Activated CD8-positive, alpha-beta memory T cell treated with anti-CD3 and anti-CD28 coated beads, Interleukin-2, amount 50 U/mL, for 4 hours (primary cell): Measurements from ENCODE around the gene IFI44.
A peak's percentile ranks its signal among the peaks of the same experiment; 100 is the strongest.

Experiments
- DNase-seq: peaks from one replicate; pipeline ENCODE4 v3.0.0-alpha.2; 2020

IFI44 gene, protein sequence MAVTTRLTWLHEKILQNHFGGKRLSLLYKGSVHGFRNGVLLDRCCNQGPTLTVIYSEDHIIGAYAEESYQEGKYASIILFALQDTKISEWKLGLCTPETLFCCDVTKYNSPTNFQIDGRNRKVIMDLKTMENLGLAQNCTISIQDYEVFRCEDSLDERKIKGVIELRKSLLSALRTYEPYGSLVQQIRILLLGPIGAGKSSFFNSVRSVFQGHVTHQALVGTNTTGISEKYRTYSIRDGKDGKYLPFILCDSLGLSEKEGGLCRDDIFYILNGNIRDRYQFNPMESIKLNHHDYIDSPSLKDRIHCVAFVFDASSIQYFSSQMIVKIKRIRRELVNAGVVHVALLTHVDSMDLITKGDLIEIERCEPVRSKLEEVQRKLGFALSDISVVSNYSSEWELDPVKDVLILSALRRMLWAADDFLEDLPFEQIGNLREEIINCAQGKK

DNA sequence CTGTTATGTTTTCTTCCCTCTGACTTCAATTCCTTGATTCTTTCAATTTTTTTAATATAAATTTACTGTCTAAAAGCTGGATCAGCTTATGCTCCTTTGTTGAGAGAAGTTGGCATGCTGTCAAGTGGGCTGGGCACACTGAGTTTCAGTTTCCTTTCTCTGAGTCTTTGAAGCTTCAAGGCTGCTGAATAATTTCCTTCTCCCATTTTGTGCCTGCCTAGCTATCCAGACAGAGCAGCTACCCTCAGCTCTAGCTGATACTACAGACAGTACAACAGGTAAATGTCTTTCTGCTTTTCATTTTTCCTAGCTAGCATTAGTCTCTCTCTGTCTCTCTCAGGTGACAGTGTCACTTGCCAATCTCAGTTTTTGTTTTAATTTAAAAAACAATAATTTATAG lies at the start of gene IFI44:
Gene IFI44 (plus strand): TSS at position 204 of the 400 bp plus-strand sequence. CDS start 365 bp downstream, outside the sequence.
- peak; percentile 71 for DNase-seq

DNA sequence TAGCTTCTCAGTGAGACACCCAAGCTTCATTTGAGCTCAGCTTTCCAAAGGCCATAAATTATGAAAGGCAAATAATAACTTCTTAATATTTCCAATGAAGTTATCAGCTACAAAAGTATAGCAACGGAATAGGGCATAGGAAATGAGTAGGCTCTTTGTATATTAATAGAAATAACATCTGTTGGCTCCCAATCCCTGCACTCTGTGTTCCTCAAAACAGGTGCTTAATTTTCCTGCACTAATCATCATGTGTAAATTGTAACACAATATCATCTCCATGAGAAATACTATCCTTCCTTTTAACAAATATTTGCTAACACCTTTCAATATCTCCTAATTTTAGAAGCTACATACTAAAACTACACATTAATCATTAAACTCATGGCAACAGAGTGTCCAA lies 48.6 kb upstream of the IFI44 start:
- DNase-seq, result no peak

DNA sequence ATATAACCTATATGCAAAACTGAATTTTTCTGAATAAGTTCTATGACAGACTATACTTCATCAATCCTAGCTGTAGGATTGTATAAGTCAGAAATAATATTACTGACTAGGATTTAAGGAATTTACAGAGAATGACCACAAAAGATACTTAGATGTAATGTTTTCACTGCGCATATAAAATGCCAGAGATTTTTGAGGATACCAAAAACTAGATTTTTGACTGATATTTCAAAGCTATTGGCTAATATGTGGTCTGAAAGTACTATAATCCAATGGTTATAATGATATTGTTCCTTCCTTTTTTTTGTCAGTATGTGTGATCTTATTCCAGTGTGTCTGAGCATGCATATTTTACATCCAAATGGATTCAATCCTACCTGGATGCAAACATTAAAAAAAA lies 46.4 kb upstream of the IFI44 start:
- no peak for DNase-seq

DNA sequence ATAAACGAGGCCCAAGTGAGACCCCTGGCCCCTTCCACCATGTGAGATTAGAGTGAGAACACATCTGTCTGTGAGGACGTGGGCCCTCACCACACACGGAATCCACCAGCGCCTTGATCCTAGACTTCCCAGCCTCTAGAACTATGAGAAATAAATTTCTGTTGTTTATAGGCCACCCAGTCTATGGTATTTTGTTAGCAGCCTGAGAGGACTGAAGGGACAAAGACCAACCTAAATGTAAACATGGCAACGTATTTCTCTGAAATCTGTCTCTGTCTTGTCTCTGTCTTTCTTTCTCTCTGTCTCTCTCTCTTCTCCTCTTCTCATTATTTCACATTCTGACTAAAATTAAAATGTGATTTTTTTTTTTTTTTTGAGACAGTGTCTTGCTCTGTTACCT lies 45.0 kb upstream of the IFI44 start:
- no peak for DNase-seq

DNA sequence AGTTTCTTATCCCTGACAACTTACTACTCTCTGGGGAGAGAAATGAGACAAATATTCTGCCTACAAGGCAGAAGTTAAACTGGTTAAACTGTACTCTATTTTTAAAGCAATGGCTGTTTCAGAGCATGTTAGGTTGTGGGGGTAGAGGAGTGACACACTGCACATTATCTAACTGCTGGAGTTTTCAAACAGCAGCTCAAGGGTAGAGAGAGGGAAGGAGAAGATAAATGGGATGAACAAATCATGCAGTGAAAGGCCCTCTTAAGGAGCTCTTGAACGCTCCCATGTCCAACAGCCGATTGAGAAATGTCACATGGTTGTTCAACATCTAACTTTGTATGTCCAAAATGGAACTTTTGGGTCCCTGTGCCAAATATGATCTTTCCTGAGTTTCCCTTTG lies 43.4 kb upstream of the IFI44 start:
- no peak for DNase-seq

DNA sequence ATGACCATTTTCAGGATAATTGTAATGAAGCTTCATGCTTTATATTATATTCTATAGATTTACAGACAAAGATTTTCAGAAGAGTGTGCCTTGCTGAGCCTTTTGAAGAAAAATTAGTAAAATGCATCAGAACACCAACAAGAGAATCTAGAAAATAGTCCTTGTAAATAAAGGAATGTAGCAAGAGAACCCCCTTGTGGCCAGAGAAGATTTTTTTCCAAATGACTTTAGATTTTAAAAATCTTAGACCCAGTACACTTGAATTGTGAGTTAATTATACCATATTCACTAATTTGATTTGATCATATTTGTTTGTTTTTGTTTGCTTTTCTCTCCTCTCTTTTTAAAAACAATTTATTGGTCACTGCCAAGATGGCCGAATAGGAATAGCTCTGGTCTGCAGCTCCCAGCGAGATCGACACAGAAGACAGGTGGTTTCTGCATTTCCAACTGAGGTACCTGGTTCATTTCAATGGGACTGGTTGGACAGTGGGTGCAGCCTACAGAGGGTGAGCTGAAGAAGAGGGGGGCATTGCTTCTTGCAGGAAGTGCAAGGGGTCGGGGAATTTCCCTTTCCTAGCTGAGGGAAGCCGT lies 42.2 kb upstream of the IFI44 start:
- no peak for DNase-seq

DNA sequence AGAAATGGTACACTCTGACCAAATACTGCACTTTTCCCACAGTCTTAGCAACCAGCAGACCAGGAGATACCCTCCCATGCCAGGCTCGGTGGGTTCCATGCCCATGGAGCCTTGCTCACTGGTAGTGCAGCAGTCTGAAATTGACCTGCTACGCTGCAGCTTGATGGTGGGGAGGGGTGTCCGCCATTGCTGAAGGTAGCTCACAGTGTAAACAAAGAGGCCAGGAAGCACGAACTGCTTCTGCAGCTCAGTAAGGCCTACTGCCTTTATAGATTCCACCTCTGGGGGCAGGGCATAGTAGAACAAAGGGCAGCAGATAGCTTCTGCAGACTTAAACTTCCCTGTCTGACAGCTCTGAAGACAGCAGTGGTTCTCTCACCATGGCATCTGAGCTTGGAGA lies 41.7 kb upstream of the IFI44 start:
- no peak for DNase-seq

DNA sequence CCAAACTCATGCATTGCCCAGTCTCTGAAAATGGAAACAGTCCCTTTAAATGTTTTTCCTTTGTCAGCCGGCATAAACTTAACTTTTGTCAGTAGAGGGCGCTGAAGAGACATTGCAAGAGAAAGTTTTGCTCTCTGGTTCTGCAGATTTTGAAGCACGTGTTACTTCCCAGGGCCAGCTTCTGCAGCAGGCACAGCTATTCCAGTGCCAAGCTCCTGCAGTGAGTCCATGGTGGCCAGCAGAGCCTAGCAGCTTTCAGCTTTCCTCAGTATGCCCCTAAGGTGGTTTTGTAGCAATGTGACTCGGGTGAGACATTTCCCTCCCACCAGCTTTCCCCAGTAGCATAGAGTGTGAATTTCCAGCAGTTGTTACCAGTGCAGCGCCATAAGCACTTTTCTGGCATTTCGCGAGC lies 32.0 kb upstream of the IFI44 start:
- DNase-seq, result peak; percentile 28

DNA sequence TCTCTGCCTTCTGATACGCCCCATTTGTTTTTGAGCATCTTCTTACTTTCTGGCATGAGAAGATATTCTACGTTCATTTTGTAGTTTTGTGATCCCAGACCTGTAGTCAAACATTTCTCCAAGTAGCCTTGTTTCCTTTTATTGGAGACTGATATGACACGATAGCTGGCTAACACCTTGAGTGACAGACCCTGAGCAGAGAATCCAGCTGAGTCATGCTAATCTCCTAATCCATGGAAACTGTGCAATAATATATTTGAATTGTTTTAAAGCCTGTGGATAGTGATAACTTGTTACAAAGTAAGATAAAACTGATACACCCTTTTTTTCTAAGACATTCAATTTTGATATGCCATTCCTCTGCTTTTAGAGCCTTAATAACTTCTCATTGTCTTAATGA lies 30.6 kb upstream of the IFI44 start:
- DNase-seq, result no peak

DNA sequence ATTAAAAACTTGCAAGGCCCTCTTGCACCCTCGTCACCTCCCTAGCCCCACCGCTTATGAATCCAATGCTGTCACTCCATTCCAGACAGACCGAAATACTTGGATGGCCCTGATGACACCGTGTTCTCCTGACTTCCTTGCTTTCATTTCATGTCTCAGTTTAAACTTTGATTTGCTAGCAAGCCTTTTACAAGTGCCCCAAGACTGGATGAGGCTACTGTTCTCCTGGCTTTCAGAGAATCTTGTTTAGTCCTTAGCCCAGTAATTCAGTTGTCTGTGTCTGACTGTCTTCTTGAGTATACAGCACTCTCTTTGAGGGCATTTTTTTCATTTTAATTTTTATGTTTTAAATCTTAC lies 30.2 kb upstream of the IFI44 start:
- no peak for DNase-seq

DNA sequence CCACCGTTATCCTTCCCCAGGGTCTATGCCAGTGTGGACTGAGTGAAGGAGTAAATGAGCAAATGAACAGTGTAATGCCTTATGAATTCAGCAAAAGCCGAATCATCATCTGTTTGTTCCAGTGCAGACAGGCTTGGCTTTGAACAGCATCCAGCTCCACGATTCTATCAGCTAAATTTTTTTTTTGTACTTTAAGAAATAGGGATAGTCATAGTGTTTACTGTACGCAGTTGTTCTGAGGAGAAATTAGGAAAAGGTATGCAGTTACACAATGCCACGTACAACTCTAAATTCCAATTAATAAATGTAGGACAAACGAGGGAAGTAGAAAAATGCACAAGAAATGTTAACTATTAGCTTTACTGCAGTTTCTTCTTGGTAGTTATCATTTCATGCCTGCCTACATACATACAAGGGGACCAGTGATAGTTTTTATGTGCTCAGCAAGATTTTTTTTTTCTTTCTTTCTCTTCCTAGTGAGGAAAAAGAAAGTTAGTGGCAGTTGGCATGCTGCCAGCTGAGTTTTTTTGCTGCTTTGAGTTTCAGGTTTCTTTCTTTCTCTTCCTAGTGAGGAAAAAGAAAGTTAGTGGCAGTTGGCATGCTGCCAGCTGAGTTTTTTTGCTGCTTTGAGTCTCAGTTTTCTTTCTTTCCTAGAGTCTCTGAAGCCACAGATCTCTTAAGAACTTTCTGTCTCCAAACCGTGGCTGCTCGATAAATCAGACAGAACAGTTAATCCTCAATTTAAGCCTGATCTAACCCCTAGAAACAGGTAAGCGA lies 29.6 kb upstream of the IFI44 start, which contains the start of gene IFI44L:
Gene IFI44L (plus strand): TSS at position 646 of the 777 bp plus-strand sequence. CDS start 7,468 bp downstream, outside the sequence.
- peak; percentile 61 for DNase-seq

DNA sequence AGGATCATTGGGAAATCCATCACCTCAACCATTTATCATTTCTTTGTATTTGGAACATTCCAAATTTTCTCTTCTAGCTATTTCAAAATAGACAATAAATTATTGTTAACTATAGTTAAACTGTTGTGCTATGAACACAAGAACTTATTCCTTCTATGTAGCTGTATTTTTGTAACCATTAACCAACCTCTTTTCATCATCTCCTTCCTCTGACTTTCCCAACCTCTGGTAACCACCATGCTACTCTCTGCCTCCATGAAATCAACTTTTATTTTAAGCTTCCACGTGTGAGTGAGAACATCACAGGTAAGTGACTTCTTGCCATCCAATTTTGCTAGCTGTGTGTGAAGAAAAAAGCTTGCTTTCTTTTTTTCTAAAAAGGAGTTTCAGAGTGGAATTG lies 29.0 kb upstream of the IFI44 start:
- no peak for DNase-seq

DNA sequence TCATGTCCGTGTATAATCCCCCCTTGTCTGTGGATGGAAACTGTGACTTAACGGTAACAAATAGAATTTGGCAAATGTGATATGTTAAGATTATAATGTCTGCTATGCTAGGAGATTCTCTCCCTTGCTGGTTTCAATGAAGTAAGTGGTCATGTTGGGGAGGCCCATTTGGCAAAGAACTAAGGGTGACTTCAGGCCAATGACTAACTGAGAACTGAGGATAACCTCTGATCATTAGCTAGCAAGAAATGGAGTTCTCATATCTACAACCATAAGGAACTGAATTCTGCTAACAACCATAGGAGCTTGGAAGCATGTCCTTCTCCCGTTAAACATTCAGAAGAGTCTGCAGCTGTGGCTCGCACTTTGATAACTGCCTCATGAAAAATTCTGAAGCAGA lies 27.1 kb upstream of the IFI44 start:
- DNase-seq, result no peak

DNA sequence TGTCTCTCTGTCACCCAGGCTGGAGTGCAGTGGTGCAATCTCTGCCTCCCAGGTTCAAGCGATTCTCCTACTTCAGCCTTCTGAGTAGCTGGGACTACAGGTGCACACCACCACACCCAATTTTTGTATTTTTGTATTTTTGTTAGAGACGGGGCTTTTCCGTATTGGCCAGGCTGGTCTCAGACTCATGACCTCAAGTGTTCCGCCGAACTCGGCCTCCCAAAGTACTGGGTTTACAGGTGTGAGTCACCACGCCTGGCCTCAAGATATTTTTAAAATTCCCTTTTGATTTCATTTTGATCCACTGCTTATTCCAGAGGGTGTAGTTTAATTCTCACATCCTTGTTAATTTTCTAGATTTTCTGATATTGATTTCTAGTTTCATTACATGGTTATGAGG lies 25.6 kb upstream of the IFI44 start:
- DNase-seq, result no peak

DNA sequence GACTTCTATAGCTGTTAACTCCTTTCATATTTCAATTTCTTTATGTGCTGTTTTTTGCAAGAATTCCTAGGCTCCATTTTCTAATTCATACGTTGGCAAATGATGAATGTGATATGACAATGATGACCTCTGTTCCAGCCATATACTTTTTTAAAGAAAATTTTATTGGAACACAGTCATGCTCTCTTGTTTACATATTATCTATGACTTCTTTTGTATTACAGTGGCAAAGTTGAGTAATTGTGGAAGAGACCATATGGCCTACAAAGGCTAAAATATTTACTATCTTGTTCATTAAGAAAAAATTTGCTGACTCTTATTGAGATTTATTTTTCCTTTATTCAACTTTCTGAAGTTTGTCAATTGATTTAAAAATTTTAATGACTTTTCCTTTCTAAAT lies 22.3 kb upstream of the IFI44 start:
- DNase-seq, result no peak

DNA sequence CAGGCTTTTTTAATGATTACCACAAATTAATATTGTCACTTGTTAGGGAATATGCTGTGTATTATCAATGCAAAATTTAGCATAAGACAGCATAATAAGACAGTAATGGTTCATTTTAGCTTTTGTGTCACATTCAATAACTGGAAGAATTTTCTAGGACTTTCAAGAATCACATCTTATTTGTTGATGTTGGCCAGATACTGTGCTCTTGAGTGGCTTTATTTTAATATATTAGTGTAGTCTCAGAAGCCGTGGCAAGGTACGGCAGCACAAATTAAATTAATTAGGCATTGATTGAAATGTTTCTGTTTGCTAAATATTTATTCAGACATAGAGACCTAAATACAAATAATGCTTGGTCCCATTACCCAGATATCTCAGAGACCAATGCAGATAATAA lies 19.0 kb upstream of the IFI44 start:
- no peak for DNase-seq

DNA sequence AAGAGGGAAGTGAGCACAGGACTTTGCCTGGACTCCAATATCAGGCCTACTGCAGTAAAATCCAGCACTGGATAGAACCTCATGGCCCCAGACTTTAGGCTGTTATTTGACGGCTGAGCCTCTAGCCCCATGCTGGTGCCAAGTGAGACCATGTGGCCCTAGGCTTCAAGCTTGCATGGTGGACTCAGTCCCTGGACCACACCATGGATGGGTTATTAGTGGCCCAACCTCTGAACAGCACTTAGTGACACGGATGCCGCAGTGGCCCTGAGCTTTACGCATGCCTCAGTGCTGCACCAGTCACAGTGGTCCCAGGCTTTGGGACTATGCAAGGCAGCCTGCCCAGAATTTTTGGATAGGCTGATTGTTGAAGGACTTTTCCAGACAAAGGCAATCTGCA lies 16.4 kb upstream of the IFI44 start:
- DNase-seq, result no peak

DNA sequence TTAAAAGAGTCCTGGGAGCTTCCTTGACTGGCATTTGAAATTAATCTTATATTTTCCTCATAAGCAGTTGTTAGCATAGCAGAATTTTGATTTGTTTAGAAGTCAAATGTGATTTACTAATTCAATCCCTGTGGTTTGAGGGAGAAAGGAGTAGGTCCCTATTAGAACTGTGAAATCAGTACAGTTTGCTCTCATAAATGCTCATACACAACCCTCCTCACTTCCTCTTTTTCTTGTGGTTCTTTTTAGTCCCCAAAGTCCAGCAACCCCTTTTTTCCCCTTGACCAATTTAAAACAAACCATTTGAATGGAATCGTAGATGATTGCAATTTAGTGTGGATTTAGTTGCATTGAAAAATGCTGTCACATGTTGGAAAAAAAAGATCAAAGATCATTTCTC lies 9.2 kb upstream of the IFI44 start:
- no peak for DNase-seq

DNA sequence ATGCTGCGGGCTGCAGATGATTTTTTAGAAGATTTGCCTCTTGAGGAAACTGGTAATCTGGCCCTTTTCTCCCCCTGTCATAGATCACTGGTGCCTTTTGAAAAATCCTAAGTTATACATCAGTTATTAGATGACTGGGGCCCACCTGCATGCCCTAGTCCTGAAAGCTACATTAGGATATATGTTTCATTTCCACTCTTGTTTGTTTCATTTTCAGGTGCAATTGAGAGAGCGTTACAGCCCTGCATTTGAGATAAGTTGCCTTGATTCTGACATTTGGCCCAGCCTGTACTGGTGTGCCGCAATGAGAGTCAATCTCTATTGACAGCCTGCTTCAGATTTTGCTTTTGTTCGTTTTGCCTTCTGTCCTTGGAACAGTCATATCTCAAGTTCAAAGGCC lies 8.1 kb upstream of the IFI44 start:
- no peak for DNase-seq

DNA sequence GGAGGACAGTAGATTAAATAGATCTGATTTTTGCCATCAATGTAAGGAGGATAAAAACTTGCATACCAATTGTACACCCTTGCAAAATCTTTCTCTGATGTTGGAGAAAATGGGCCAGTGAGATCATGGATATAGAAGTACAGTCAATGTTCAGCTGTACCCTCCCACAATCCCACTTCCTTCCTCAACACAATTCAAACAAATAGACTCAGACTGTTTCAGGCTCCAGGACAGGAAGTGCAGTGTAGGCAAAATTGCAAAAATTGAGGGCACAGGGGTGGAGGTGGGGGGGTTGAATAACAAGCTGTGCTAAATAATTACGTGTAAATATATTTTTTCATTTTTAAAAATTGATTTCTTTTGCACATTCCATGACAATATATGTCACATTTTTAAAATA lies 3.9 kb upstream of the IFI44 start:
- no peak for DNase-seq

DNA sequence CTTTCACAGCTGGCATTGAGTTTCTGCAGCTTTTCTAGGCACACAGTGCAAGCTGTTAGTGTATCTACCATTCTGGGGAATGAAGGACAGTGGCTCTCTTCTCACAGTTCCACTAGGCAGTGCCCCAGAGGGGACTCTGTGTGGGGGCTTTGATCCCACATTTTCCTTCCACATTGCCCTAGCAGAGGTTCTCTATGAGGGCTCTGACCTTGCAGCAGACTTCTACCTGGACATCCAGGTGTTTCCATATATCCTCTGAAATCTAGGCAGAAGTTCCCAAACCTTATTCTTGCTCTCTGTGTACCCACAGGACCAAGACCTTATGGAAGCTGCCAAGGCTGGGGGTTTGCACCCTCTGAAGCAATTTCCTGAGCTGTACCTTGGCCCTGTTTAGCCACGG lies 2.4 kb upstream of the IFI44 start:
- no peak for DNase-seq

DNA sequence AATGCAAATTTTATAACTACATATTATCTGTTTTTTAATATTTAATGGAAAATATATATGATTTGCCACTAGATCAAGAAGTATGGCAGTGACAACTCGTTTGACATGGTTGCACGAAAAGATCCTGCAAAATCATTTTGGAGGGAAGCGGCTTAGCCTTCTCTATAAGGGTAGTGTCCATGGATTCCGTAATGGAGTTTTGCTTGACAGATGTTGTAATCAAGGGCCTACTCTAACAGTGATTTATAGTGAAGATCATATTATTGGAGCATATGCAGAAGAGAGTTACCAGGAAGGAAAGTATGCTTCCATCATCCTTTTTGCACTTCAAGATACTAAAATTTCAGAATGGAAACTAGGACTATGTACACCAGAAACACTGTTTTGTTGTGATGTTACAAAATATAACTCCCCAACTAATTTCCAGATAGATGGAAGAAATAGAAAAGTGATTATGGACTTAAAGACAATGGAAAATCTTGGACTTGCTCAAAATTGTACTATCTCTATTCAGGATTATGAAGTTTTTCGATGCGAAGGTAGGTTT lies 556 bp downstream of the IFI44 start:
- no peak for DNase-seq

DNA sequence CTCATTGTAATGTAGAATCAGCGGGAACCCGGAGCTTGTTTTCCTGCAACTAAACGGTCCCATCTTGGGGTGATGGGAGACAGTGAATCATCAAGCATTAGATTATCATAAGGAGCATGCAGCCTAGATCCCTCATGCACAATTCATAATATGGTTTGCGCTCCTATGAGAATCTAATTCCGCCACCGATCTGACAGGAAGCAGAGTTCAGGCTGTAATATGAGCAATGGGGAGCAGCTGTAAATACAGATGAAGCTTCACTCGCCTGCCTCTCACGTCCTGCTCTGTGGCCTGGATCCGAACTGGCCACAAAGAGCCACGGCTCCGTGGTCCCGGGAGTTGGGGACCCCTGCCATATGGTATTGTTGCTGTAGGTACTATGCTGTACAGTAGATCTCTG lies 1.6 kb downstream of the IFI44 start:
- DNase-seq, result no peak
